NCI-H774 (cell line): ENCODE data around the gene ASB13.

Experiments
- DNase-seq: peaks from one replicate; lab custom pipeline; 2025; lab: John Stamatoyannopoulos, UW

Gene ASB13, protein sequence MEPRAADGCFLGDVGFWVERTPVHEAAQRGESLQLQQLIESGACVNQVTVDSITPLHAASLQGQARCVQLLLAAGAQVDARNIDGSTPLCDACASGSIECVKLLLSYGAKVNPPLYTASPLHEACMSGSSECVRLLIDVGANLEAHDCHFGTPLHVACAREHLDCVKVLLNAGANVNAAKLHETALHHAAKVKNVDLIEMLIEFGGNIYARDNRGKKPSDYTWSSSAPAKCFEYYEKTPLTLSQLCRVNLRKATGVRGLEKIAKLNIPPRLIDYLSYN

DNA sequence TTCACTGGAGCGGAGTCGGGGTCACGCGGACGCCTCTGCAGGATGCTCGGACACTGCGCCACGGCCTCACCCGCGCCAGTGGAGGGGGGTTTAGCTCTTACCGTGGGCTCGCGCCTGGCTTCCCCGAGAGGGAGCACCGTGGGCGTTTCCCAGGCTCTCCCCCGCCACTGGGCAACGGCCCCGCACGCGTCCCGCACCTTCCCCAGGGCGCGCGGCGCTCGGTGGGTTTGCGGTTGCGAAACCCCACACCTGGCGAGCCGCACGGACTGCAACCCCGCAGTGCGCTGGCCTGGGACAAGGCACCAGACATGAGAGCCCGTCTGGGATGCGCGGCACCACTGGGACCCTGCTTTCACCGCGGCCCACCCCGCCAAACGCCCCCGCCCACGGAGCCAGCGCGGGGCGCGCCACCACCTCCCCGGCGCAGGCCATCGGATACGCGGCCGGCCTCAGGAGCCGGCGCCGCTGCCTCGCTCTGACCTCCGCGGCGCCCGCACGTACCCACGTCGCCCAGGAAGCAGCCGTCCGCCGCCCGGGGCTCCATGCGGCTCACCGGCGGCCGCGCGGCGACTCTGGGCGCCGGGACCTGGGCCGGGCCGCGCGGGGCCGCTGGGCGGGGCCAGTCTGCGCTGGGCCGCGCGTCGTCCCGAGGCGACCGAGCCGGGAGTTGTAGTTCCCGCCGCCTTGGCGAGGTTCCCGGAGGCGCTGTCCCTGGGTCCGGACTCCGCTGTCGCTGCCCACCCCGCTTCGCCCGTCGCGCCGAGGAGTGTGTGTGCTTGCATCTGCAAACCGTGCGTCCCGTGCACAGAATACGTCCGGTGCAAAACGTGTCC is at the start of gene ASB13:
TSS of gene ASB13 (minus strand) at position 588 of the 833 bp plus-strand sequence. CDS start at position 544, 44 bp downstream.
- peak; percentile 20 for DNase-seq

GRCh38 chr10:5711642-5712041 is 45.2 kb upstream of the ASB13 start:
- no peak for DNase-seq

- no peak for DNase-seq
These were observed 44.5 kb upstream of the ASB13 start for GRCh38 chr10:5710859-5711258.

- DNase-seq, result no peak
These were observed 43.5 kb upstream of the ASB13 start for GRCh38 chr10:5709865-5710264.

GRCh38 chr10:5708356-5708755 is 42.0 kb upstream of the ASB13 start:
- DNase-seq, result no peak

- no peak for DNase-seq
These were observed 31.7 kb upstream of the ASB13 start for GRCh38 chr10:5698062-5698461.

DNA sequence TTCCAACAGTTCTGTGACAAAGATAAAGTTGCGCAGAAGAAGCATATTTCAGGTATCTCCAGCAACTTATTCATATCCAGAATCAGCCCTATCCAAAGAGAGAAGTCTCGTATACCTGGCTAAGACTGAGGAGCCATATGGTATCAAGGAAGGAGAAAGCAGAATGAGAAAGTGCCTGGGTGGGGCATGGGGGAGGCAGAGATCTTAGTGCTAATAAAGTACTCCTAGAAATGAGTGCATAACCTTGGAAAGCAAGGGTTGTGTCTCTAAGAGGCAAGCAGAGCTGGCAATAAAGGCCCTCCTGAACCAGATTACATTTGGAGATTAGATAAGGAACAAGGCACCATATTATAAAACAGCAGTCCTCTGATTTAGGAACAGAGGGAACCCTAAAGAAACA is 30.9 kb upstream of the ASB13 start:
- DNase-seq, result no peak

DNA sequence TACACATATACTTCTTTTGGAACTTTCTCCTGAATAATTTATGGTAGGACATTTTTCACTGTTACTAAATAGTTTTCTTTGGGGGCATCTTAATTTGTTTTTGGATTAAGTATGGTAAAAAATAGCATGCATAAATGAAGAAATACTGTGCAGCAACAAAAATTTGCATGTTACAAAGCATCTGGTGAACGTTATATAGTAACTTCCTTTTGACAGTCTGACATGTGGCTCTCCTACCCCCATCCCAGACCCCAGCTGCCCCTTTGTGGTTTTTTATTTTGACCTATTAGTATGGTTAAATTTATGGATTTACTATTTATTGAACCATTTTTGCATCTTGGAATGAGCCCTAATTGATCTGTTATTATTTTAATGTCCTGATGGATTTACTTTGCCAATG is 28.2 kb upstream of the ASB13 start:
- no peak for DNase-seq

GRCh38 chr10:5692461-5693358 is 26.3 kb upstream of the ASB13 start:
- no peak for DNase-seq

- DNase-seq, result no peak
These were observed 25.4 kb upstream of the ASB13 start for GRCh38 chr10:5691786-5692185.

GRCh38 chr10:5688587-5688986 is 22.2 kb upstream of the ASB13 start:
- no peak for DNase-seq

DNA sequence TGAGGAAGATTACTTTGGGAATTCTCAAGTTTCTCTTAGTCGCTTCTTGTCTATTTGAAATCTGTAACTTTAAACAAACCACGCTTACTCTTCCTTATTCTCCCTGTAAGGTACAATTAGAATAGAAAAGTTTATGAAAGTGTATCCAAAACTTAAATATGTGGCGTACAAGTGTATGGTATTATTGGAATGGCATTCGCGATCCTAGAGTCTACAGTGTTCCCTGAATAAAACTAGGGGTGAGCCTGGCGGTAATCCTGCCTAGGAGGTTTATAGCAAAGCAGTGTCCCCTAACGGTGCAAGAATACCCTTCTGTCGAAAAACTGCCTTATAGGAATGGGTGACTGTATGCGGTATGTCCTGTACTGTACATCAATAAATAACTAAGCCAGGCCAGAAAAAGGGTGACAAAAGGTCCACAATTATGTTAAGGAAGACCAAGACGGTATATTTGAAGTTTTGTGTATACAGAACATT is 19.4 kb upstream of the ASB13 start:
- DNase-seq, result no peak

GRCh38 chr10:5684971-5685763 is 18.8 kb upstream of the ASB13 start:
- peak; percentile 15 for DNase-seq

GRCh38 chr10:5684318-5684970 is 18.0 kb upstream of the ASB13 start, which contains the start of gene TASOR2:
TASOR2 (plus strand) TSS chr10:5684838; CDS start chr10:5720643, 35,805 bp downstream.
- peak; percentile 97 for DNase-seq

GRCh38 chr10:5683065-5683464 is 16.7 kb upstream of the ASB13 start:
- no peak for DNase-seq

DNA sequence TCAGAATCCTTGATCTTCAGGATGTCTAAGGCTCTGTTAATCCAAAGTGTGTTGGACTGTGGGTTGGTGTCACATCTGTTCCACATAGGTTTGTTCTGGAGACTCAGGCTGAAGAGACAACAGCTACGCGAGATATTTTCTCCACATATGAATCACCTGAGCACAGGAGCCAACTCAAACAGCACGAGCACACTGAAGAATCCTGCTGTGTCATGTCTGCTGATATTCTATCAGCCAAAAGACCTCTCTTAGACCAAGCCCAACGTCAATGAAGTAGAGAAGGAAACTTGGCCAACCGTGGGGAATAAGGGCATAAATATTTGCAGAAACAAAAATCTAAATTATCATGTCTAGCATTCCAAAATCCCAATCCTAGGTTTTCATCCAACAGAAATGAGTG is 15.5 kb upstream of the ASB13 start:
- no peak for DNase-seq

- no peak for DNase-seq
These were observed 13.2 kb upstream of the ASB13 start for GRCh38 chr10:5679606-5680005.

DNA sequence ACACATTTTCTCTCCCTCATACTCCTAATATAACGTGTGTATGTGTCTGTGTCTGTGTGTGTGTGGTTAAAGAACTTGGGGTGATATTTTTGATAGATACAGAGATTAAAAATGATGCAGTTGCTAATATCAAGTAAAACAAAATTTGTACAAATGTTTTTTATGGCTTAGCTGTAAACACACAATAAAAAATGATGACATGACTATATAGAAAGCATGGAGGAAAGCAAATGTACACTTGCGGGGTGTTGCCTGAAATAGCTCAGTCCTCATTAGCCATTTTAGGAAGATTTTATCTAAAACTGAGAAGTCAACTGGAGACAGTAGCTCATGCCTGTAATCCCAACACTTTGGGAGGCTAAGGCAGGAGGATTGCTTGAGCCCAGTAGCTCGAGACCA is 12.6 kb upstream of the ASB13 start:
- DNase-seq, result no peak

- no peak for DNase-seq
These were observed 12.1 kb upstream of the ASB13 start for GRCh38 chr10:5678397-5679036.

DNA sequence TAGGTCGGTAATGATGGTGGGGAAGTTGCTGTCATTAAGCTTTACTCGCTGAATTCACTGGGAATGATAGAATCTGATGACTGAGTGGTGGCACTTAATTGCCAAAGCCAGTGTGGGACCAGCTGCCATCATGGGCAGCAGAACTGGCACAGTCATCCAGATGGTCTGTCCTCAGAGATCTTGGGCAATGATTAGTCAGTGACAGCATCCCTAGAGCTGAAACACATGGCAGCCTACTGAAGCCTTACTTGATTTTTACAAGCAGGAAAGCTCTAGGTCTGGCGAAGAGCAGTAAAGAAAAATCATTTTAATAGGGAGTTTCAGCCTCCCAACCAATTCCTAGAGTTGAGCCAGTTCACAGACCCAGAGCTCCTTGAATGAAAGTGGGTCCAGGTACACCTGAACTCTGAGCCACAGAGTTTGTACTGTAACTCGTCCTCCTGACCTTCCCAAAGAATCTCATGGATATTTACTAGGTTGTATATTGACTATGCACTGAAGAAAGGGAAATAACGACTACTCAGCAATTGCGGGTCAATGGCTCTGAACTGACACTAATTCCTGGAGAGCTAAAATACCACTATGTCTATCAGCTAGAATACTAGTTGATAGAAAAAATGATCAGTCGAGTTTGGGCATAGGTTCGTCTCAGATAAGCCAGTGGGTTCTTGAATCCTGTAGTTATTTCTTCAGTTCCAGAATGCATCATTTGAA is 4.4 kb upstream of the ASB13 start:
- DNase-seq, result no peak
